Naive B cell (primary cell): Measurements from ENCODE around the gene STYXL1. TPM values are rescaled to one million over a fixed set of nuclear protein-coding genes. Genes with fewer than 3 reads are reported as not detected.
"Not testable (repeated sequence)": the region's sequence is repeated elsewhere in the genome, so short reads cannot be mapped to it uniquely, and the experiment has no call there.

Source experiments
- ATAC-seq, 2 donors: fragments of 150-1000 bp; cut with Tn5 transposase; 2 replicates each; pipeline ENCODE4 v1.10.0; 2021; ENCODE audit warnings: low read depth in 2 of 2, mild to moderate bottlenecking in 2 of 2, moderate library complexity in 2 of 2
- DNase-seq: peaks from one replicate; pipeline ENCODE4 v3.0.0; 2022
- H3K27ac Mint-ChIP-seq, 6 donors: one replicate each; pipeline ENCODE4 v1.8.0; 2020 to 2022; ENCODE audit warnings: mild to moderate bottlenecking in 6 of 6, mixed read lengths in 6 of 6, moderate library complexity in 5 of 6, inconsistent platforms in 2 of 6
- H3K27me3 Mint-ChIP-seq, 3 donors: one replicate each; pipeline ENCODE4 v1.8.0; 2021 to 2022; ENCODE audit warnings: mixed read lengths in 3 of 3, mild to moderate bottlenecking in 1 of 3
- H3K36me3 Mint-ChIP-seq, 2 donors: one replicate each; pipeline ENCODE4 v1.8.0; 2020 to 2022; ENCODE audit warnings: mixed read lengths in 2 of 2, inconsistent platforms in 1 of 2, mild to moderate bottlenecking in 1 of 2
- H3K4me1 Mint-ChIP-seq, 3 donors: one replicate each; pipeline ENCODE4 v1.8.0; 2020 to 2022; ENCODE audit warnings: mixed read lengths in 3 of 3, inconsistent platforms in 1 of 3, mild to moderate bottlenecking in 1 of 3, moderate library complexity in 1 of 3
- H3K4me3 Mint-ChIP-seq, 8 donors: one replicate each; pipeline ENCODE4 v1.8.0; 2020 to 2022; ENCODE audit warnings: mild to moderate bottlenecking in 8 of 8, mixed read lengths in 8 of 8, moderate library complexity in 8 of 8, inconsistent platforms in 2 of 8
- H3K9me3 Mint-ChIP-seq, 7 donors: one replicate each; pipeline ENCODE4 v1.8.0; 2020 to 2022; ENCODE audit warnings: mixed read lengths in 7 of 7, mild to moderate bottlenecking in 5 of 7, inconsistent platforms in 2 of 7, moderate library complexity in 1 of 7
- polyA plus RNA-seq, 6 donors: library from polyadenylated mRNA; unstranded; fragments of 300-500 nt; fragmentation: Illumina TruSeq; gene quantifications; one replicate each; pipeline ENCODE4 v1.2.3, GENCODE V29; 2021; ENCODE audit warnings: low read depth in 6 of 6

Gene STYXL1
- polyA plus RNA-seq, 6 donors from 2014 or later = 61.3 to 89.8 (median 65.3) TPM

DNA sequence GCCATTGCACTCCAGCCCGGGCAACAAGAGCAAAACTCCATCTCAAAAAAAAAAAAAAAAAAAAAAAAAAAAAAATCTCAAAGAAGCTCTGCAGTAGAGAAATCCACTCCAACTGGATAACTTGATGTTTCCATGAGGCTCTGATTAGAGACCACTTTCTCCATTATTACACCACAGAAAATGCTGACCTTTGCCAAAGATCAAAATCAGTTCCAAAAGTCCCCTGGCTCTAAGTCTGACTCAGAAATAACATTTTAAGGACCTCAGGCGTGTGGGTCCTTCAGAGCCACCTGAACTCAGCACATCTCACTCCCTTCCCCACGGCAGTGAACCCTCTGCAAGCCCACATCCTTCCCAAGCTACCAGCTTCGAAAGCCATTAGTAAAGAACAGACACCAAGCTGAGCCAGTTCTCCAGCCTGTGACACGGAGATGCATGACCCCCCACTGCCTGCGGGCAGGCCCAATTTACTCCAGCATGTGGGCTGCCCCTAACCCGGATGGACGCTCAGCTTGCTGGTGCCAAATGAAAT, 39.6 kb downstream of the STYXL1 start:
- H3K4me1 Mint-ChIP-seq = peaks cover 27 to 40% (median 37%) of the 10 kb centered on the region in 3 donors
- ATAC-seq (no peak), DNase-seq (no peak)
- peak overlapping the region in 3 of 6 donors; percentile 9 to 86 (median 84) for H3K27ac Mint-ChIP-seq
- peaks cover 0 to 8% of the 10 kb centered on the region in 2 donors for H3K36me3 Mint-ChIP-seq
- no peaks in the 10 kb centered on the region for H3K27me3 Mint-ChIP-seq
- H3K4me3 Mint-ChIP-seq = peak overlapping the region in 3 of 8 donors; percentile 45 to 62 (median 53)
- no peaks in the 10 kb centered on the region for H3K9me3 Mint-ChIP-seq

DNA sequence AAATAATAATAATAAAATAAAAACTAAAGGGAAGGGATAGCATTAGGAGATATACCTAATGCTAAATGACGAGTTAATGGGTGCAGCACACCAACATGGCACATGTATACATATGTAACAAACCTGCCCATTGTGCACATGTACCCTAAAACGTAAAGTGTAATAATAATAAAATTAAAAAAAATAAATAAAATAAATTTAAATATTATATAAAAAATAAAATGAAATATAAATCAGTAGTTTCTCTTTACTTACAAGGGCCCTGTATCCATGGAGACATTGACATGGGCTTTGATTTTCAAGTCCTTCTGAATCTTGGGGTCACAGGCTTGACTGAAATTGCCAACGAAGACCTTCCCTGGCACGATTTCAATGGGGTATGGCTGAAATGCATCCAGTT, 42.8 kb downstream of the STYXL1 start:
- H3K4me3 Mint-ChIP-seq, H3K27me3 Mint-ChIP-seq, ATAC-seq, H3K27ac Mint-ChIP-seq, DNase-seq, H3K9me3 Mint-ChIP-seq, H3K36me3 Mint-ChIP-seq: not testable (repeated sequence)
- H3K4me1 Mint-ChIP-seq = peaks cover 17 to 20% (median 18%) of the 10 kb centered on the region in 3 donors

DNA sequence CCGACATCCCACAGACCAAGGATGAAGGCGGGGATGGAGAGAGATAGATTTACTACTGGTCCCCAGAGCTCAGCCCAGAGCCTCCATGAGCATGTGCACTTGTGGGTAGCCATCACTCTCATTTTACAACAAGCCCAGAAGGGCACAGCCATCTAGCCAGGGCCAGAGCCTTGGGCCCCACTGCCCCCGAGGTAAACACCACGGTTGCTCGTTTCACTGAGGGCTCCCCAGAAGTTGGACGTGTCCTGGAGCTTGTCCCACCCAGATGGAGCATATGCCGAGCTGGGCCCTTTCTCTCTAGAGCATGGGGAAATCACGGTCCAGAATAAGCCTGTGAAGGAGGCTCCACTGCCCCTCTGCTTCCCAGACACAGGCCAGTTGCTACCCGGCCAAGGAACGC, 44.4 kb downstream of the STYXL1 start:
- no peak for DNase-seq
- no peaks in the 10 kb centered on the region for H3K27me3 Mint-ChIP-seq
- no peak overlapping the region for H3K4me3 Mint-ChIP-seq
- H3K27ac Mint-ChIP-seq = no peak overlapping the region
- H3K36me3 Mint-ChIP-seq = peaks cover 0 to 6% of the 10 kb centered on the region in 2 donors
- H3K4me1 Mint-ChIP-seq = peaks cover 1 to 3% (median 3%) of the 10 kb centered on the region in 3 donors
- no peaks in the 10 kb centered on the region for H3K9me3 Mint-ChIP-seq
- no peak for ATAC-seq

DNA sequence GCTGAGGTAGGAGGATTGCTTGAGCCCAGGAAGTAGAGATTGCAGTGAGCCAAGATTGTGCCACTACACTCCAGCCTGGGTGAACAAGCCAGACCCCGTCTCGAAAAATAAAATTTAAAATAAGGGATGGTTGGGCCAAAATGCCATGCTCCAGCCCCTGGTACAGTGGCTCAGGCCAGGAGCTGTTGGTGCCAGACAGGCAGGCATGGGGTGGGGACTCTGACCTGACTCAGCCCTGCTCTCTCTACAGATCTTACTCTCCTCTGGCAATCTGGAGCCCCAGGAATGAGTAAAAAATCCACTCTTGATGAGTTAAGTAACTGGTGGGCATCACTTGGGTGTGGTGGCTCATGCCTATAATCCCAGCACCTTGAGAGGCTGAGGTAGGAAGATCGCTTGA, 45.0 kb downstream of the STYXL1 start:
- Mint-ChIP-seq H3K36me3 (peaks cover 0 to 6% of the 10 kb centered on the region in 2 donors), H3K27me3 (no peaks in the 10 kb centered on the region), H3K4me3 (no peak overlapping the region), H3K27ac (peak overlapping the region in 2 of 6 donors; percentile 41 to 59), H3K4me1 (no peaks in the 10 kb centered on the region), H3K9me3 (no peaks in the 10 kb centered on the region)
- no peak for ATAC-seq
- no peak for DNase-seq

DNA sequence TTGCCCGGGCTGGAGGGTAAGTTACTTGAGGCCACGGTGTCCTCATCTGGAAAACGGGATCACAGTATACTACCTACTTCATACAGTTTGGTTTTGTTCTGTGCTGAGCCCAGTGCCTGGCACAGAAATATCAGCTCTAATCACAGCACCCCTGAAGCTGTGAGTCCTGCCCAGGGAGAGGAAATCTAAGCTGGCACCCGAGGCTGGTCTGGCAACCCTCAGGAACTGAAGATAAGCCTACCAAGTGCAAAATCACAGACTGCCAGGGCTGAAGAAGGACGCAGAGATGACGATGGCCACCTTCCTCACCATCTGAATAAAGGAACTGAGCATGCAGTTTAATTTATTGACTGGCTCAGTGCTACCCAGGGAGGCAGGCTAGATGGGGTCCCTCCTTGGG, 45.7 kb downstream of the STYXL1 start:
- peaks cover 4 to 5% (median 5%) of the 10 kb centered on the region in 3 donors for H3K4me1 Mint-ChIP-seq
- ATAC-seq = no peak
- H3K9me3 Mint-ChIP-seq = no peaks in the 10 kb centered on the region
- peaks cover 0 to 6% of the 10 kb centered on the region in 2 donors for H3K36me3 Mint-ChIP-seq
- no peak overlapping the region for H3K4me3 Mint-ChIP-seq
- no peaks in the 10 kb centered on the region for H3K27me3 Mint-ChIP-seq
- DNase-seq = no peak
- peak overlapping the region in 1 of 6 donors; percentile 41 for H3K27ac Mint-ChIP-seq

DNA sequence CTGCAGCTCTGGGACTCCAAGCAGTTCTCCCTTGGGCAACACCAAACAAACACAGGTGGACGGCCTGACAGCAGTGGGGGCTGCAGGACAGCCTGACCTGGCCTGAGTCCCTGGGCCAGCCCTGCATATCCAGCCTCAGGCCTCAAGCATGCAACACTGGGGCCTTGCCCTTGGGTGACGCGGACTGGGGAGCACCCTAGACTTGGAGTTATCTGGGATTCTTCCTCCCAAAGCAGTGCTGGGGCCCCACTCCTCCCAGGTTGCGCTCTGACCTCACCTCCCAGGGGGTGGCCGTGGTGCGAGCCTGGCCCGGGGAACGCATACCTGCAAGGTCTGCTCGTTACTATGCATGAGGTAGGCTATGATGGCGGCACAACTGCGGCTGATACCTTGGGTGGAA, 47.2 kb downstream of the STYXL1 start:
- no peak for ATAC-seq
- Mint-ChIP-seq H3K9me3 (no peaks in the 10 kb centered on the region), H3K4me1 (peaks cover 9 to 20% (median 13%) of the 10 kb centered on the region in 3 donors), H3K27ac (no peak overlapping the region), H3K4me3 (no peak overlapping the region), H3K27me3 (no peaks in the 10 kb centered on the region), H3K36me3 (peaks cover 0 to 4% of the 10 kb centered on the region in 2 donors)
- no peak for DNase-seq

DNA sequence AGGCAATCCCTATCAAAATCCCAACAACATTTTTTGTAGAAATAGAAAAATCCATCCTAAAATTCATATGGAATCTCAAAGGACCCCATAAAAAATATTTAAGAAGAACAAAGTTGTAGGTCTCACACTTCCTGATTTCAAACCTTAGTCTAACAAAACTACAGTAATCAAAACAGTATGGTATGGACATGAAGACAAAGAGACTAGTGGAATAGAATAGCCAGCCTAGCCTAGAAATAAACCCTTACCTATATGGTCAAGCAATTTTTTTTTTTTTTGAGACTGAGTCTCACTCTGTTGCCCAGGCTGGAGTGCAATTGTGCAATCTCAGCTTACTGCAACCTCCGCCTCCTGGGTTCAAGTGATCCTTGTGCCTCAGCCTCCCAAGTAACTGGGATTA, 49.8 kb downstream of the STYXL1 start:
- no peaks in the 10 kb centered on the region for H3K9me3 Mint-ChIP-seq
- H3K36me3 Mint-ChIP-seq = no peaks in the 10 kb centered on the region
- peaks cover 9 to 29% (median 22%) of the 10 kb centered on the region in 3 donors for H3K4me1 Mint-ChIP-seq
- no peak overlapping the region for H3K4me3 Mint-ChIP-seq
- DNase-seq (no peak), ATAC-seq (no peak)
- no peaks in the 10 kb centered on the region for H3K27me3 Mint-ChIP-seq
- H3K27ac Mint-ChIP-seq = no peak overlapping the region

DNA sequence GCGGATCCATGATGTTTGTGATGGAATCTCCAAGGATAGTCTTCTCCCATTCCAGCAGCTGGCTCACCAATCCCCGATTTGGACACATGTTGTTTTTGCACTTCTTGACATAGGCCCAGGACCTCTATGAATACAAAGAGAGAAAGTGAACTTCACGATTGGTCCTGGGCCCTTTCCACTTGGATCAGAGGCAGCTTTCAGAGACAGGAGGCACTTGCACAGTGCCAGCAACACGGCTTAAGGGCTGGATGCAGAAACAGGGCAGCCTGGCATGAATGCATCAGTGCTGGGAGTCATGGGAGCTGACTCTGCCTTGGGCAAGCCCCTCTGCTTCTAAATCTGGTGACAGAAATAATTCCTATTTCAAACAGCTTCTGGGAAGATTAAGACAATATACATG, 51.3 kb downstream of the STYXL1 start:
- ATAC-seq (no peak), DNase-seq (no peak)
- no peaks in the 10 kb centered on the region for H3K27me3 Mint-ChIP-seq
- H3K36me3 Mint-ChIP-seq = no peaks in the 10 kb centered on the region
- H3K9me3 Mint-ChIP-seq = no peaks in the 10 kb centered on the region
- peaks cover 9 to 31% (median 22%) of the 10 kb centered on the region in 3 donors for H3K4me1 Mint-ChIP-seq
- H3K27ac Mint-ChIP-seq = peak overlapping the region in 1 of 6 donors; percentile 71
- peak overlapping the region in 4 of 8 donors; percentile 18 to 76 (median 38) for H3K4me3 Mint-ChIP-seq

DNA sequence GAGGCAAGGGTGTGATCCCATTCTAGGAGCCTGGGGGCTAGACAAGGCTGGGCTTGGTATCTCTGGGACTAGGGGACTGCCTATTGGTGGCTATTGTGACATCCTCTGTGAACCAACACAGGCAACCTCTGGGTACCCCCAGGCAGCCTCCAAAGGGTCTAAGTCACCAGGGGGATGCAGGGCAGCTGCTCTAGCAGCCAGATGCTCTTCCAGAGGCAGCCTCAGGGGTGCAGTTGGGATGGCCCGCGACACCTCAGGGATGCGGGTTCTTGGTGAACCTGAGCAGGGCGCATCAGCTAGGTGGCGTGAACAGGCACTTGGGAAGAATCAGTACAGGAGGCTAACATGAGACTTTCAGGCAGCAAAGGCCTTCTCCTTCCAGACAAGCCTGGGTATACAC, 51.8 kb downstream of the STYXL1 start:
- no peaks in the 10 kb centered on the region for H3K36me3 Mint-ChIP-seq
- H3K27ac Mint-ChIP-seq = no peak overlapping the region
- ATAC-seq (no peak), DNase-seq (no peak)
- peak overlapping the region in 7 of 8 donors; percentile 27 to 80 (median 75) for H3K4me3 Mint-ChIP-seq
- H3K4me1 Mint-ChIP-seq = peaks cover 11 to 34% (median 23%) of the 10 kb centered on the region in 3 donors
- H3K27me3 Mint-ChIP-seq = no peaks in the 10 kb centered on the region
- no peaks in the 10 kb centered on the region for H3K9me3 Mint-ChIP-seq

DNA sequence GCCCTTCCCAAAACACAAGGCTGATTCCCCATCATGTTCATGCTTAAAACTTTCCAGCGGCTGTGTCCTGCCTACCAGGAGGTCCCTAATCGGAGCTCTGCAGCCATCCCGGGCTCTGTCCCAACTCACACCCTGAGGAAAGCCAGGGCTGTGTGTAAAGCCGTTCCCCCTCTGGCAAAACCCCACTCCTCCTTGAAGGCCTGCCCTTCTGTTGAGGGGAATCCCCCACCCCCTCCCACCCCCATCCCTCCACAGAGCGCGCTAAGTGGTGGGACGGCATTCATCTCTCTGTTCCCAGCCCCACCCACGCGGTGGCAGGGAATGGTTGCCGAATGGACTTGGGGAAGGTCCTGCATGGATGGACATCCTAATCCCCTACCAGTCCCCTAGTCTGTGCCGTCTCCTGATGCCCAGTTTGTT, 52.7 kb downstream of the STYXL1 start:
- H3K27ac Mint-ChIP-seq = peak overlapping the region in 2 of 6 donors; percentile 47 to 73
- no peaks in the 10 kb centered on the region for H3K36me3 Mint-ChIP-seq
- DNase-seq (no peak), ATAC-seq (no peak)
- peak overlapping the region; percentile 68 to 81 (median 76) for H3K4me3 Mint-ChIP-seq
- no peaks in the 10 kb centered on the region for H3K9me3 Mint-ChIP-seq
- peaks cover 18 to 43% (median 32%) of the 10 kb centered on the region in 3 donors for H3K4me1 Mint-ChIP-seq
- no peaks in the 10 kb centered on the region for H3K27me3 Mint-ChIP-seq

DNA sequence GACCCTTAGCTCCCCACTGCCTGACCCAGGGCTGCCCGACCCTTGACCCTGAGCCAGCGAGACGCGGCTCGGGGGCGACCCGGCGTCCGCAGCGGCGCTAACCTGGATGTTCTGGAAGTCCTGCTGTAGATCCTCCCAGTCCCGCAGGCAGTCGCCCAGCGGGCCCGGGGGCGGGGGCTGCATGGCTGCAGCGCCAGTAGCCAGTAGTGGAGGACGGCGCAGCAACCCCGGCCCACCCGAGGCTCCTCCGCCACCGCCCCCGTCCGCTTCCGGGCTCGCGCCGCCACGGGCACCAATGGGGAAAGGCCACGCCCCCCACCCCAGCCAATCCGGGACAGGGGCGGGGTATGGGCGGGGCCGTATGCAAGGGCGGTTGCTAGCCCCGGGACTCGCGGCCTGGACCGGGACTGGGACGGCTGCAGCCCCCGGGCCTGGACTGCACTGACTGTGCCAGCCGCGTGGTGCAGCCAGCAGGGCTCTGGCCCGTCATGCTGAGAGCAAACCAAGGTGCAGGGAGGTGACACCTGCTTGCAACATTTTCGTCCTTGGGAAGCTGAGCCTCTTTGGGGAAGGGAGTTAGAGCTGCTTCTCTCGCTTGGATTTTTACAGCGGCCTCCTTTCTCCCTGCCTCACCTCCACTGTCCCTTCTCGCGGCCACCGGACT, 53.3 kb downstream of the STYXL1 start, which contains the start of gene TMEM120A:
TMEM120A (minus strand) TSS at position 208 of the 664 bp plus-strand sequence; CDS start at position 183, 25 bp downstream.
- DNase-seq (peak; percentile 93), ATAC-seq (peak; percentile 99)

DNA sequence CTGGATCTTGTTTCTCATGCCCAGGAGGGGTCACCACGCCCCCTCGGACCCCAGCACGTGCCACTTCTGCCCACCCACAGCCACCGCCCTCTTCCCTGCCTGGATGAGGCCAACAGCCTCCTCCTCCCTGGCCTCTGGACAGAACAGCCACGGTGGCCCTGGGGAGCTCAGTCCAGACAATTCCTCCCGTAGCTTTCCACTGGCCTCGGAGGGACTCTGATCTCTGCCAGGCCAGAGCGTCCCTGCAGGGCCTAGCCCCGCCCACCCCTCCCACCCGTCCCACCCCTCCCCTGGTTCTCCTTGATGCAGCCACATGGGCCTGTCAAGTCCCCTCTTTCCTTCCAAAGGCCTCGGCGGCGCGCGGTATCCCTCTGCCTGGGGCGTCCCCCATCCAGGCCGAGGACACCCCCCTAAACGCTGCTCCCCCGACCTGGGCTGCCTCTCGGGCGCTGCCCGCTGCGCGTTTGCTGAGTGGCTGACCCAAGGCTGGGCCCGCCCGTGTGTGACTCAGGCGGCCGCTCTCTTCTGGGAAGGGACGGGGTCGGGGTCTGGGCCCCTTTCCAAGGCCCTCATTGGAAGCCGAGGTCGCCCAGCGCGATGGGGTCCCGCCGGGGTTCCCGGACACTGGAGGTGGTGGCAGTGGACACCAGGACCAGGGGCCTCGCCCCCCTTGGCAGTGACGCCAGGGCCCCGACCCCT, 54.0 kb downstream of the STYXL1 start:
- Mint-ChIP-seq H3K36me3 (no peaks in the 10 kb centered on the region), H3K9me3 (no peaks in the 10 kb centered on the region), H3K27me3 (no peaks in the 10 kb centered on the region), H3K4me3 (peak overlapping the region; percentile 68 to 91 (median 79)), H3K4me1 (peaks cover 27 to 50% (median 42%) of the 10 kb centered on the region in 3 donors), H3K27ac (peak overlapping the region in 2 of 6 donors; percentile 38 to 73)
- DNase-seq (peak; percentile 7), ATAC-seq (peak; percentile 15)

More for the DNA sequence above, 53.3 kb downstream of the STYXL1 start, which contains the start of gene TMEM120A:
- Mint-ChIP-seq H3K36me3 (no peaks in the 10 kb centered on the region), H3K4me3 (peak within 1 kb of the TSS; percentile 71 to 91 (median 79)), H3K4me1 (peaks cover 23 to 48% (median 38%) of the 10 kb centered on the region in 3 donors), H3K9me3 (no peaks in the 10 kb centered on the region), H3K27me3 (no peaks in the 10 kb centered on the region), H3K27ac (peak within 1 kb of the TSS in 3 of 6 donors; percentile 38 to 73 (median 47))

DNA sequence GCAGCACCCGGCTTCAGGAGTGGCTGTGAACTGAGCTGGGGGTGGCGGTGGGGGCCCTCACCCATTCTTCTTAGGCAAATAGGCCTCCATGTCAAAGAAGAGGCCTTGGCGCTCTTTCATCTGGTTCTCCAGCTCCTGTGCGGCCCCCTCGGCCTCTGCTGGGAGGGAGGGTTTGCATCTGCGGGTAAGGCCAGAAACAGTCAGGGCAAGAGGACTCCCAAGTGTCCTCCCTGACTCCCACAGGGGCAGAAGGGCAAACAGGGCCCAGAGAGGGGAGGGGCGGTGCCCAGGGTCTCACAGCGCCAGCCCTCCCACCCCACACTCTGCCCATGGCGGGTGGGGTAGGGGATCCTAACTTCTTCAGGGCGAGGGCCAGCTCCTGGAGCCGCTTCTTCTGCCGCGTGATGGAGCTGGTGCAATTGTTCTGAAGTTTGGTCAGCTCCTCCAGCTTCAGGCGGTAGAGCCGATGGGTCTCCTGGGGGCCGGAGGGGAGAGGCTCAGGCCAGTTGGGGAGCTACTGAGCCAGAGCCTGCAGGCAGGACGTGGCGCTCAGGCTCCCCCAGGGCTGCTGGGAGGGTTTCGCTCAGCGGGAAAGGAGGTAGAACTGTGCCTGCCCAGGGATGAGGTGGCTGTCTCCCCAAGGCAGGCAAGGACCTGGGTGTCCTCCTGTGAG, 55.6 kb downstream of the STYXL1 start:
- ATAC-seq (no peak), DNase-seq (no peak)
- Mint-ChIP-seq H3K27me3 (no peaks in the 10 kb centered on the region), H3K9me3 (no peaks in the 10 kb centered on the region), H3K27ac (no peak overlapping the region), H3K36me3 (peaks cover 0 to 5% of the 10 kb centered on the region in 2 donors), H3K4me1 (peaks cover 25 to 51% (median 38%) of the 10 kb centered on the region in 3 donors), H3K4me3 (peak overlapping the region in 6 of 8 donors; percentile 21 to 78 (median 72))
